Cortex of kidney (tissue), 1 donor: ENCODE results near the gene TOMM40.
"Not testable (repeated sequence)": the region's sequence is repeated elsewhere in the genome, so short reads cannot be mapped to it uniquely, and the experiment has no call there.

Source experiments
- DNase-seq: peaks from one replicate; lab custom pipeline; 2025; lab: John Stamatoyannopoulos, UW

The TOMM40 gene

GRCh38 chr19:44871809-44872208 is 19.2 kb upstream of the TOMM40 start:
- no peak for DNase-seq

GRCh38 chr19:44872661-44873060 is 18.4 kb upstream of the TOMM40 start:
- no peak for DNase-seq

GRCh38 chr19:44874317-44874716 is 16.7 kb upstream of the TOMM40 start:
- no peak for DNase-seq

GRCh38 chr19:44875666-44876451 is 15.2 kb upstream of the TOMM40 start:
- no peak for DNase-seq

DNA sequence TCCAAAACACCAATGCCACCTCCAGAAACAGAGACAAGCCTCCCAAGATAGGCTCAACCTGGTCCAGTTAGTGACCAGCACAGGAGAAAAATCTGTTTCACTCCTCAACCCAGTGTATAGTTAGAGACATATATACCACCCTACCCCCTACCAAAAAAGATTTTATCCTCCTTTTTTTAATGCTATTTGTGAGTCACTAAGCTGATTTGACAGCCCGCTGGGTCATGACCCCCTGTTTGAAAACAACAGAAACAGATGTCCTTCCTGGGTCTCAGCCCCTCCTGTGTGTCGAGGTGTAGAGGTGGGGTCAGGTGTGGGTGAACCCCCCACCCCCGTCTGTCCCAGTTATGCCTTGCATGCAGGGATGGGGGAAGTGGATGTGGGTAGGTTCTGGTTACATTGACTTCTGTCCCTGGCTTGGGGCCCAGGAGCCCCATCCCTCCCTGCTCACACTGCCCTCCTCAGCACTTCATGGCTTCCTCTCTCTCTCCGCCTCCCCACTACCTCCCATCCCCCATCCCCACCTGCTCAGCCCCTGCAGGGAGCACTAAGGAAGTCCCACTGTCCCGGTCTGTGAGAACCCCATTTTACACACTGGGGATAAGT is 14.0 kb upstream of the TOMM40 start:
- no peak for DNase-seq

DNA sequence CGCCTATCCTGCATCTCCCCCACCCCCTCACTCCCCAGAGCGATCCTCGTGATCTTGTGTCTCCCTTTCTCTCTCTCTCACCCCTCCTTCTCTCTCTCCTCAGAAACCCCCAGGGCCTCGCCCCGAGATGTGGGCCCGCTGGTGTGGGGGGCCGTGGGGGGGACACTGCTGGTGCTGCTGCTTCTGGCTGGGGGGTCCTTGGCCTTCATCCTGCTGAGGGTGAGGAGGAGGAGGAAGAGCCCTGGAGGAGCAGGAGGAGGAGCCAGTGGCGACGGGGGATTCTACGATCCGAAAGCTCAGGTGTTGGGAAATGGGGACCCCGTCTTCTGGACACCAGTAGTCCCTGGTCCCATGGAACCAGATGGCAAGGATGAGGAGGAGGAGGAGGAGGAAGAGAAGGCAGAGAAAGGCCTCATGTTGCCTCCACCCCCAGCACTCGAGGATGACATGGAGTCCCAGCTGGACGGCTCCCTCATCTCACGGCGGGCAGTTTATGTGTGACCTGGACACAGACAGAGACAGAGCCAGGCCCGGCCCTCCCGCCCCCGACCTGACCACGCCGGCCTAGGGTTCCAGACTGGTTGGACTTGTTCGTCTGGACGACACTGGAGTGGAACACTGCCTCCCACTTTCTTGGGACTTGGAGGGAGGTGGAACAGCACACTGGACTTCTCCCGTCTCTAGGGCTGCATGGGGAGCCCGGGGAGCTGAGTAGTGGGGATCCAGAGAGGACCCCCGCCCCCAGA is 12.8 kb upstream of the TOMM40 start:
- no peak for DNase-seq

- DNase-seq = no peak
Measured at GRCh38 chr19:44879309-44880065, 11.6 kb upstream of the TOMM40 start.

GRCh38 chr19:44882063-44882462 is 9.0 kb upstream of the TOMM40 start:
- DNase-seq = no peak

DNA sequence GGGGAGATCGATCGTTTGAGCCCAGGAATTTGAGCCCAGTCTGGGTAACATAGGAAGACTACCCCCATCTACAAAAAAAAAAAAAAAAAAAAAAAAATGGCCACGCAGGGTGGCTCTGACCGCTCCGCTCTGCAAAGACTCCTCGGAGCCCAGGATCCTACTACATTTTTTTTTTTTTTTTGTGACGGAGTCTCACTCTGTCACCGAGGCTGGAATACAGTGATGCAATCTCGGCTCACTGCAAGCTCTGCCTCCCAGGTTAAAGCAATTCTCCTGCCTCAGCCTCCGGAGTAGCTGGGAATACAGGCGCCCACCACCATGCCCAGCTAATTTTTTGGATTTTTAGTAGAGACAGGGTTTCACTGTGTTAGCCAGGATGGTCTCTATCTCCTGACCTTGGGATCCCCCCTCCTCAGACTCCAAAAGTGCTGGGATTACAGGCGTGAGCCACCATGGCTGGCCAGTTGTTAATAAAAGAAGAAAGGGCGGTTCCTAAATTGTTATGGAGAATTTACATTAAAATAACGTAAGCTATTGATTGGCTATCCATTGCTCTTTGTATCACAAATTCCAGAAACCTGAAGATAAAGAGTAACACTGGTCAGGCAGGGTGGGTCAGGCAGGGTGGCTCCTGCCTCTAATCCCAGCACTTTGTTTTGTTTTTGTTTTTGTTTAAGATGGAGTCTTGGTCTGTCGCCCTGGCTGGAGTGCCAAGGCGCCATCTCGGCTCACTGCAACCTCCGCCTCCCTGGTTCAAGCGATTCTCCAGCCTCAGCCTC is 8.2 kb upstream of the TOMM40 start:
- DNase-seq = not testable (repeated sequence)

DNA sequence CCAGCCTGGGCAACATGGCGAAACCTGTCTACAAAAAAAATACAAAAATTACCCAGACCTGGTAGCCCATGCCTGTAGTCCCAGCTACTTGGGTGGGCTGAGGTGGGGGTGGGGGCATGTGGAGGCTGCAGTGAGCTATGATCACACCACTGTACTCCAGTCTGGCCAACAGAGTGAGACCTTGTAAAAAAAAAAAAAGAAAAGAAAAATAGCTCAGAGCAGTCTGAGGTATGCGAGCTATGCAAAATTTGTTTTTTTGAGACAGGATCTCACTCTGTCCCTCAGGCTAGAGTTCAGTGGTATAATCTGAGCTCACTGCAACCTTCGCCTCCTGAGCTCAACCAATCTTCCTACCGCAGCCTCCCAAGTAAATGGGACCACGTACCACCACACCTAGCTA is 7.1 kb upstream of the TOMM40 start:
- no peak for DNase-seq

DNA sequence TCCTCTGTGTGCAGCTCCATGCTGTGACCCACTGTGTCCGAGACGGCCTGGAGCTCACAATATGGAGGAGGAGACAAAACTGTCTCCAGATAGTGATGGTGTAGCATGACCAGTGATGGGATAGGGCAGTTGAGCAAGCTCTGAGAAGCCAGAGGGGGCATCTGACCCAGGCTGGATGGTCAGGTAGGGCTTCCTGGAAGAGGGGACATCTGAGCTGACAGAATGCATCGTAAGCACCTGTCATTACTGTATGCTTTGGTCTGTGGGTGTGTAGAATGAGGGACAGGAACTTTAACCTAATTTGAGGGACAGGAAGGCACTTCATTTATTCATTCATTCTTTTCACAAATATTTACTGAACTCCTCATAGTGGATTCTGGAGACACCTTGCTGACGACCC is 6.5 kb upstream of the TOMM40 start:
- no peak for DNase-seq

DNA sequence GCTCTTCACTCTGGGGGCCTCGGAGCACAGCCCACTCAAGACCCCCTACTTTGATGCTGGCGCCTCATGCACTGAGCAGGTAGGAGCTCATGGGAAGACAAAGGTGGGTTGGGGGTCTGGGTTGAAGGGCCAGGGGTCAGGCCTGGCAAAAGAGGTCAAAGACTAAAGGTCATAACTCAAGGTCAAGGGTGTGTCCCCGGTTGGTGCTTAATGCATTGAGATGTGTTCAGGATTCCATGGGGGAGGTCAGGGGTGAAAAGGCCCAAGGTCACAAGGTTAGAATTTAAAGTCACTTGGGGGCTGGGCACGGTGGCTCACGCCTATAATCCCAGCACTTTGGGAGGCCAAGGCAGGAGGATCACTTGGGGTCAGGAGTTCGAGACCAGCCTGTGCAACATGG is 4.9 kb upstream of the TOMM40 start:
- DNase-seq = no peak

DNA sequence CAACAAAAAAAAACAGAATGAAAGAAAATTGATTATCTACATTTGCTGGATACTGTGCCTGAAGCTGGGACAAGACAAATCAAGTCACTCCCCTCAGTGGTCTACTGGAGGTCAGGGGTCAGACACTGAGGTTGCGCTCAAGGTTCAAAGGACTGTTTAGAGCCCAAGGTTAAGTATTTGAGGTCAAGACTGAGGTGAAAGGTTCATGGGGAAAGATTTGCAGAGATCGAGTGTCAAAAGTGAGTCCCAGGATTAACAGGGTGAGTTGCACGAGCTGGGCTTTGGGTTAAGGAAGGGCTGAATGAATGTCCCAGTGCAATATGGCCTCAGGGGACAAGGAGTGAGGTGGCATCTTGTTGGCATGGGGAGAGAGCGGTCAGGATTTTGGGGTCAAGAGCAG is 3.4 kb upstream of the TOMM40 start:
- DNase-seq = no peak

- DNase-seq = not testable (repeated sequence)
Measured at GRCh38 chr19:44888335-44888734, 2.7 kb upstream of the TOMM40 start.

DNA sequence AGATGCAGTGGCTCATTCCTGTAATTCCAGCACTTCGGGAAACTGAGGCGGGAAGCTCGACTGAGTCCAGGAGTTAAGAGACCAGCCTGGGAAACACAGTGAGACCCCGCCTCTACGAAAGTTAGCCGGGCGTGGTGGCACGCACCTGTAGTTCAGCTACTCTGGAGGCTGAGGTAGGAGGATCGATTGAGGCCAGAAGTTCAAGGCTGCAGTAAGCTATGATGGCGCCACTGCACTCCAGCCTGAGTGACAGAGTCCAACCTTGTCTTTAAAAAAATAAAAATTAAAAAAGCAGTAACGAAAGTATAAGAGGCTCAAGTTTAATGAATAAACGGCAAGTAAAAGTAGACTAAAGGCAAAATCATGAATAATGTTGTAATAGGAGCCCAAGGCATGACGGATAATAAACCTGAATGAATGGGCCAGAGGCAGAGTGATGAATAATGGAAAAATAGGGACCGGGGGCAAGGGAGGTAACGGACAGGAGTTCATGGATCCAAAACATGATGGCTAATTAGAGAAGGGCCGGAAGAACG is 1.2 kb upstream of the TOMM40 start:
- DNase-seq = no peak

DNA sequence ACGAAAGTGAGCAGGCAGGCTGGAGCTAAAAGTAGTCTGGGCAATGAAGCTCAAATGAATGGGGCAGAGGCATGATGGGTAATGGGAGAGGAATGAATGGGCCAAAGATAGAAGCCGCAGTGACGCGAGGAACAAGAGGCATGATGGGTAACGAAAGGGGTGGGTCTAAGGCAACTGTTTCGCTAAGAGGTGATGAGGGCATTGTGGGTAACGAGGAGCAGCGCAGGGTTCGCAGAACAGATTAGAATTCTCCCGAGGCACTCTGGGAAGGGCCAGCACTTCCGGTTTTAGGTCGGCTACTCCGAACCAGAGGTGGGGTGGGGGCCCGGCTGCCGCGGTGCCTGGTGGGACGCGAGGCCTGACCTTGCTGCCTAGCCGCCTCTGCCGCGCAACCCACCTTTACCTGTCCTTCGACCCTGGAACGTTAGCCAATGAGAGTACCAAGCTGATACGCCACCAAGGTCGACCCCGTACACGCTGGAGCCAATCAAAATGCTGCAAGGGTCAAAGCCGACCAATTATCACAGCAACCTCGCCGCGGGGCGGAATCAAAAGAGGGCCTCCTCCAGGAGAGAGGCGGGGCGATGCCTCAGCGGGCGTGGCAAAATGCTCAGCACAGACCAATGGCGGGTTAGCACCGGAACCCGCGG is 563 bp upstream of the TOMM40 start:
- peak; percentile 96 for DNase-seq

- no peak for DNase-seq
Measured at GRCh38 chr19:44892932-44893331, 1.9 kb downstream of the TOMM40 start.

DNA sequence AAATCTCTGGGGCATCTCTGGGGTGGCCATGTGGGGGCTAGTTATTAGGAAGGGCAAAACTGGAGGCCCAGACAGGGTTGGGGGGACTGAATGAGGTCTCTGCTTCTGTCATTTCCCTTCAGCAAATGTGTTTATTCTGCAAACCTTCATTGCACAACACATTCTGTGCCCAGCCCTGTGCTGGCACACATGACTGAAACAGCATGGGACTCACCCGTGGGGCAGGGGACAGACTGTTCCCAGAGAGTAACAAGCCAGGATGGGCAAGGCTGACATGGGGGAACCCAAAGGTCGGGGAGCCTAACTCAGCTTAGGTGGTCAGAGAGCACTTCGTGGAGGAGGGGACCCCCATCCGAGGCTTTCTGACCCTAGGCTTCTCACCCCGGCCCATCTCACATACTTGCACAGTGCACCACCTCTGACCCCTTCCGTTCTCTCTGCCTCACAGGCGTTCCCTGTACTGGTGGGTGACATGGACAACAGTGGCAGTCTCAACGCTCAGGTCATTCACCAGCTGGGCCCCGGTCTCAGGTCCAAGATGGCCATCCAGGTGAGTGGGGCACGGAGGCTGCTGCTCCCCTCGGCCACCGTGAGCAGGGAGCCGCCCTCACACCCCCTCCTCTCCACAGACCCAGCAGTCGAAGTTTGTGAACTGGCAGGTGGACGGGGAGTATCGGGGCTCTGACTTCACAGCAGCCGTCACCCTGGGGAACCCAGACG is 2.4 kb downstream of the TOMM40 start:
- DNase-seq = no peak

DNA sequence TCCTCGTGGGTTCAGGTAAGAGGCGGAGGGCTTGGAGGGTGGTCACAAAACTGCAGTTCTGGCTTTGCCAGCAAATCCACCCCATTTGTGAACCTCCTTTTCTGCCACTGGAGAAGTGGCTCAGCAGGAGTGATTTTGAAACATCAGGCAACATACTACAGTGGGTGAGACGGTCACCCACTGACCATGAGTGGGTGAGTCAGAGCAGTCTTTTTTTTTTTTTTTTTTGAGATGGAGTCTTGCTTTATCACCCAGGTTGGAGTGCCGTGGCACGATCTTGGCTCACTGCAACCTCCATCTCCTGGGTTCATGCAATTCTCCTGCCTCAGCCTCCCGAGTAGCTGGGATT is 3.0 kb downstream of the TOMM40 start:
- DNase-seq = no peak

DNA sequence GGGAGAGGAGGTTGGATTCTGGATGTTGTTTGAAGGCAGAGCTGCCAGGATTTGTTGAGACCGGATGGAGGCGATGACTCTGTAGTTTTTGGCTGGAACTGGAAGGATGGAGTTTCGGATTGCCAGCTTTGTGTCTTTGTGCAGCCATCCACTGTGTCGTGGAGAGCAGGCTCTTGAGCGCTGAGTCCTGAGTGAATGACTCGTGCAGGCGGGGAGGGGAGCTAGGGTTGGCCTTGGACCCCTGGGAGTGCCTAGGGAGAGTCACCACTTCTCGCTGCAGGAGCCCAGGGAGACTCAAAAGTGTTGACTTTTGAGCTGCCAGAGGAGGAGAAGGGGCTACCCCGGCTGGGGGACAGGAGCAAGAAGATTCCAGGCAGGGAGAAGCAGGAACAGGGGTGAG is 3.9 kb downstream of the TOMM40 start:
- DNase-seq = no peak
